ENCODE data around the gene MBD3L1.

DNA sequence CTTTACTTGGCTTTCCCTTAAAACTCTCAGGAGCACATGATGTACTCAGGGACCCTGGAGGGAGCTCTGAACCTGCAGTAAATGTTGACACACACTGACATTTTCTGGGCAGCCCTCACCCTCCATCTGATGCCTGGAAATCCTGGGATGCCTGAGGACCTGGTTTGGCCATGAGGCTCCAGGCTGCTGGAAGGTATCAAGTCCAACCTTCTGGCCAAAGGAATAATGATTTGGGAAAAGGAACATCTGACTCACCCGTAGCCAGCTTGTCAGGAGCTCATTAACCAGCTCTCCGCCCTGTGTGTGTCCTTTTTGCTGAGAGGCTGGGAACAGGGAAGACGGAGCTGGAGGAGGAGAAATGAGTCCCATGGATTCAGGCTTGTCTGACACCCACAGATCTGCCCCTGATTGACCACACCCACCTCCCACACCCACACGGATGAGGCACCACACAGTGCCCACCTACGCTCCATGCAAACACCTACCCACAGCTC lies 10.4 kb upstream of the MBD3L1 start:
- TF ChIP-seq ZBTB21 (CRISPR knock-in tag; IDR thresholded peaks at IDR 0.05) = no peak
- TF ChIP-seq ATRX (CRISPR knock-in tag; IDR thresholded peaks at IDR 0.05; ENCODE audit: borderline replicate concordance) = no peak
- TF ChIP-seq, protein P1, sequence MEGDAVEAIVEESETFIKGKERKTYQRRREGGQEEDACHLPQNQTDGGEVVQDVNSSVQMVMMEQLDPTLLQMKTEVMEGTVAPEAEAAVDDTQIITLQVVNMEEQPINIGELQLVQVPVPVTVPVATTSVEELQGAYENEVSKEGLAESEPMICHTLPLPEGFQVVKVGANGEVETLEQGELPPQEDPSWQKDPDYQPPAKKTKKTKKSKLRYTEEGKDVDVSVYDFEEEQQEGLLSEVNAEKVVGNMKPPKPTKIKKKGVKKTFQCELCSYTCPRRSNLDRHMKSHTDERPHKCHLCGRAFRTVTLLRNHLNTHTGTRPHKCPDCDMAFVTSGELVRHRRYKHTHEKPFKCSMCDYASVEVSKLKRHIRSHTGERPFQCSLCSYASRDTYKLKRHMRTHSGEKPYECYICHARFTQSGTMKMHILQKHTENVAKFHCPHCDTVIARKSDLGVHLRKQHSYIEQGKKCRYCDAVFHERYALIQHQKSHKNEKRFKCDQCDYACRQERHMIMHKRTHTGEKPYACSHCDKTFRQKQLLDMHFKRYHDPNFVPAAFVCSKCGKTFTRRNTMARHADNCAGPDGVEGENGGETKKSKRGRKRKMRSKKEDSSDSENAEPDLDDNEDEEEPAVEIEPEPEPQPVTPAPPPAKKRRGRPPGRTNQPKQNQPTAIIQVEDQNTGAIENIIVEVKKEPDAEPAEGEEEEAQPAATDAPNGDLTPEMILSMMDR (CRISPR knock-in tag; IDR thresholded peaks at IDR 0.05) = no peak
- TF ChIP-seq, protein P2, sequence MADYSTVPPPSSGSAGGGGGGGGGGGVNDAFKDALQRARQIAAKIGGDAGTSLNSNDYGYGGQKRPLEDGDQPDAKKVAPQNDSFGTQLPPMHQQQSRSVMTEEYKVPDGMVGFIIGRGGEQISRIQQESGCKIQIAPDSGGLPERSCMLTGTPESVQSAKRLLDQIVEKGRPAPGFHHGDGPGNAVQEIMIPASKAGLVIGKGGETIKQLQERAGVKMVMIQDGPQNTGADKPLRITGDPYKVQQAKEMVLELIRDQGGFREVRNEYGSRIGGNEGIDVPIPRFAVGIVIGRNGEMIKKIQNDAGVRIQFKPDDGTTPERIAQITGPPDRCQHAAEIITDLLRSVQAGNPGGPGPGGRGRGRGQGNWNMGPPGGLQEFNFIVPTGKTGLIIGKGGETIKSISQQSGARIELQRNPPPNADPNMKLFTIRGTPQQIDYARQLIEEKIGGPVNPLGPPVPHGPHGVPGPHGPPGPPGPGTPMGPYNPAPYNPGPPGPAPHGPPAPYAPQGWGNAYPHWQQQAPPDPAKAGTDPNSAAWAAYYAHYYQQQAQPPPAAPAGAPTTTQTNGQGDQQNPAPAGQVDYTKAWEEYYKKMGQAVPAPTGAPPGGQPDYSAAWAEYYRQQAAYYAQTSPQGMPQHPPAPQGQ (CRISPR knock-in tag; IDR thresholded peaks at IDR 0.05; ENCODE audit: borderline replicate concordance) = no peak
- no peak for TF ChIP-seq ZNF350 (CRISPR knock-in tag; IDR thresholded peaks at IDR 0.05; ENCODE audit: borderline replicate concordance, low read depth)
- no peak for TF ChIP-seq TCF7 (IDR thresholded peaks at IDR 0.05; ENCODE audit: low read depth)
- TF ChIP-seq, protein P3, sequence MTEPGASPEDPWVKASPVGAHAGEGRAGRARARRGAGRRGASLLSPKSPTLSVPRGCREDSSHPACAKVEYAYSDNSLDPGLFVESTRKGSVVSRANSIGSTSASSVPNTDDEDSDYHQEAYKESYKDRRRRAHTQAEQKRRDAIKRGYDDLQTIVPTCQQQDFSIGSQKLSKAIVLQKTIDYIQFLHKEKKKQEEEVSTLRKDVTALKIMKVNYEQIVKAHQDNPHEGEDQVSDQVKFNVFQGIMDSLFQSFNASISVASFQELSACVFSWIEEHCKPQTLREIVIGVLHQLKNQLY (CRISPR knock-in tag; IDR thresholded peaks at IDR 0.05) = no peak
- TF ChIP-seq RBM39 (IDR thresholded peaks at IDR 0.05; ENCODE audit: low read depth, low read length, poor library complexity, severe bottlenecking) = no peak
- no peak for TF ChIP-seq ZNF274 (CRISPR knock-in tag; IDR thresholded peaks at IDR 0.05)
- no peak for TF ChIP-seq SRSF1 (optimal IDR thresholded peaks at IDR 0.05; ENCODE audit: low read depth, low read length)

Measured in HepG2 (cell line).